Breast epithelium (tissue), 4 donors: ENCODE results near the gene TNS4. TPM values are rescaled to one million over a fixed set of nuclear protein-coding genes. Genes with fewer than 3 reads are reported as not detected.

Source experiments
- DNase-seq, 2 donors: peaks; one replicate each; pipeline ENCODE4 v3.0.0-alpha.2; 2019; ENCODE audit warnings: low spot score in 2 of 2
- H3K27ac ChIP-seq, 2 donors: fragments of 200-600 bp; sonication (generic) in 1 of 2; one replicate each; pipeline ENCODE4 v1.5.1; 2016 to 2019; ENCODE audit warnings: mild to moderate bottlenecking in 1 of 2
- H3K27me3 ChIP-seq, 2 donors: fragments of 200-600 bp; sonication (generic) in 1 of 2; one replicate each; pipeline versions ENCODE4 v1.5.1 to v1.6.0; 2017 to 2019; ENCODE audit warnings: control low read depth in 1 of 2, mild to moderate bottlenecking in 1 of 2
- H3K36me3 ChIP-seq: fragments of 200-600 bp; one replicate; pipeline ENCODE4 v1.5.1; 2019
- H3K4me1 ChIP-seq, 2 donors: fragments of 200-600 bp; sonication (generic); one replicate each; pipeline ENCODE4 v1.5.1; 2016 to 2019; ENCODE audit warnings: control low read depth in 1 of 2
- H3K4me3 ChIP-seq, 3 donors: fragments of 200-600 bp; sonication (generic); 1 replicate in 2 of 3; 2 replicates in 1 of 3; pipeline ENCODE4 v1.5.1; 2016 to 2019; ENCODE audit warnings: mild to moderate bottlenecking in 3 of 3, moderate library complexity in 2 of 3
- H3K9me3 ChIP-seq, 2 donors: fragments of 200-600 bp; sonication (generic) in 1 of 2; one replicate each; pipeline ENCODE4 v1.5.1; 2016 to 2019; ENCODE audit warnings: control low read depth in 1 of 2
- CTCF ChIP-seq, 3 donors: fragments of 450-650 bp; IDR thresholded peaks; one replicate each; pipeline ENCODE4 v1.5.1; 2016 to 2017; ENCODE audit warnings: antibody characterized with exemption in 3 of 3, mild to moderate bottlenecking in 3 of 3, moderate library complexity in 3 of 3
- POLR2A ChIP-seq: fragments of 450-650 bp; IDR thresholded peaks from one replicate; pipeline ENCODE4 v1.6.1; 2016; ENCODE audit warnings: antibody characterized with exemption, mild to moderate bottlenecking, moderate library complexity
- POLR2AphosphoS5 ChIP-seq, 3 donors: sonication (generic); formaldehyde crosslinking; IDR thresholded peaks; one replicate each; pipeline ENCODE4 v1.6.1; 2017; ENCODE audit warnings: antibody characterized with exemption in 3 of 3
- intact Hi-C: fragments of 100-400 bp; cut with DNase I; formaldehyde crosslinking; loops from one replicate; pipeline ENCODE4 v1.15.1; 2023; ENCODE audit warnings: low total_unique reads
- total RNA-seq, 3 donors: library from RNA; depleted of rRNA; stranded (reverse); fragments of >200 nt; gene quantifications; one replicate each; pipeline ENCODE4 v1.1.0, GENCODE V29; 2016

Gene TNS4
- total RNA-seq, 3 donors from 2014 or later = 30.5 to 52.2 TPM; not detected in 1

- Histone ChIP-seq H3K4me3 (peak overlapping the region in 1 of 3 donors; percentile 26), H3K9me3 (no peaks in the 10 kb centered on the region), H3K27me3 (no peaks in the 10 kb centered on the region), H3K27ac (peak overlapping the region; percentile 79 to 88), H3K36me3 (no peaks in the 10 kb centered on the region), H3K4me1 (peaks cover 11 to 12% of the 10 kb centered on the region in 2 donors)
- no peak for DNase-seq
- TF ChIP-seq CTCF (IDR thresholded peaks at IDR 0.05) = no peak
- TF ChIP-seq POLR2AphosphoS5 (IDR thresholded peaks at IDR 0.05) = no peak
- no peak for TF ChIP-seq POLR2A
- intact Hi-C loops = no loop called here
Measured at GRCh38 chr17:40490982-40491381, 10.4 kb downstream of the TNS4 start.

GRCh38 chr17:40490289-40490853 is 11.1 kb downstream of the TNS4 start:
- TF ChIP-seq POLR2AphosphoS5 (IDR thresholded peaks at IDR 0.05) (peak in 1 of 3 donors; percentile 52), POLR2A (no peak)
- intact Hi-C loops = no loop called here
- H3K27me3 ChIP-seq = no peaks in the 10 kb centered on the region
- peaks cover 16 to 18% of the 10 kb centered on the region in 2 donors for H3K4me1 ChIP-seq
- H3K4me3 ChIP-seq = peak overlapping the region in 1 of 3 donors; percentile 11
- peak in 1 of 2 donors; percentile 82 for DNase-seq
- H3K9me3 ChIP-seq = no peaks in the 10 kb centered on the region
- no peaks in the 10 kb centered on the region for H3K36me3 ChIP-seq
- H3K27ac ChIP-seq = peak overlapping the region; percentile 79 to 88

GRCh38 chr17:40487371-40488020 is 13.9 kb downstream of the TNS4 start:
- H3K36me3 ChIP-seq = no peaks in the 10 kb centered on the region
- H3K4me1 ChIP-seq = peaks cover 16 to 21% of the 10 kb centered on the region in 2 donors
- intact Hi-C loops = no loop called here
- TF ChIP-seq POLR2AphosphoS5 (IDR thresholded peaks at IDR 0.05) = peak in 1 of 3 donors; percentile 36
- no peak for TF ChIP-seq CTCF (IDR thresholded peaks at IDR 0.05)
- H3K4me3 ChIP-seq = no peak overlapping the region
- no peak for DNase-seq
- H3K27ac ChIP-seq = peak overlapping the region; percentile 92 to 94
- no peaks in the 10 kb centered on the region for H3K9me3 ChIP-seq
- no peaks in the 10 kb centered on the region for H3K27me3 ChIP-seq

GRCh38 chr17:40486522-40487370 is 14.7 kb downstream of the TNS4 start:
- H3K4me1 ChIP-seq = peaks cover 16 to 21% of the 10 kb centered on the region in 2 donors
- H3K27me3 ChIP-seq = no peaks in the 10 kb centered on the region
- DNase-seq = no peak
- H3K9me3 ChIP-seq = no peaks in the 10 kb centered on the region
- peak overlapping the region in 1 of 3 donors; percentile 46 for H3K4me3 ChIP-seq
- H3K27ac ChIP-seq = peak overlapping the region; percentile 92 to 94
- intact Hi-C loops = no loop called here
- no peaks in the 10 kb centered on the region for H3K36me3 ChIP-seq
- TF ChIP-seq CTCF (IDR thresholded peaks at IDR 0.05) (no peak), POLR2A (no peak), POLR2AphosphoS5 (IDR thresholded peaks at IDR 0.05) (no peak)

- no peaks in the 10 kb centered on the region for H3K36me3 ChIP-seq
- intact Hi-C loops = no loop called here
- peaks cover 16 to 21% of the 10 kb centered on the region in 2 donors for H3K4me1 ChIP-seq
- H3K4me3 ChIP-seq = peak overlapping the region in 2 of 3 donors; percentile 8 to 46
- H3K27ac ChIP-seq = peak overlapping the region; percentile 92 to 94
- DNase-seq = peak in 1 of 2 donors; percentile 88
- TF ChIP-seq CTCF (IDR thresholded peaks at IDR 0.05) = no peak
- TF ChIP-seq POLR2A = no peak
- peak in 2 of 3 donors; percentile 77 to 81 for TF ChIP-seq POLR2AphosphoS5 (IDR thresholded peaks at IDR 0.05)
- no peaks in the 10 kb centered on the region for H3K9me3 ChIP-seq
- H3K27me3 ChIP-seq = no peaks in the 10 kb centered on the region
Measured at GRCh38 chr17:40485851-40486521, 15.4 kb downstream of the TNS4 start.
